OCI-LY1 (cell line): ENCODE measurements around the gene C17orf67.

Source experiments
- H2AFZ ChIP-seq: fragments of 200-600 bp; sonication (generic), shearing (Covaris generic); 2 replicates; pipeline ENCODE4 v1.6.0; 2014; ENCODE audit warnings: antibody characterized with exemption, mild to moderate bottlenecking, low read length
- H3F3A ChIP-seq: fragments of 200-600 bp; sonication (generic), shearing (Covaris generic); 2 replicates; pipeline ENCODE4 v1.6.0; 2014; ENCODE audit warnings: mild to moderate bottlenecking, antibody characterized with exemption, low read length, moderate library complexity; ENCODE audit not compliant: insufficient read depth
- H3K27ac ChIP-seq: fragments of 200-600 bp; sonication (generic); 2 replicates; pipeline ENCODE4 v1.5.1; 2014; ENCODE audit warnings: low read length, mixed run types, mild to moderate bottlenecking, low read depth; ENCODE audit not compliant: poor library complexity, severe bottlenecking
- H3K27me3 ChIP-seq: fragments of 200-600 bp; sonication (generic); 2 replicates; pipeline ENCODE4 v1.6.0; 2014; ENCODE audit warnings: antibody characterized with exemption, mild to moderate bottlenecking, low read length, moderate library complexity; ENCODE audit not compliant: insufficient read depth
- H3K36me3 ChIP-seq: fragments of 200-600 bp; sonication (generic); 2 replicates; pipeline ENCODE4 v1.6.1; 2014; ENCODE audit warnings: mild to moderate bottlenecking, antibody characterized with exemption, low read length, moderate library complexity, mixed read lengths; ENCODE audit not compliant: insufficient read depth
- H3K4me1 ChIP-seq: fragments of 200-600 bp; sonication (generic); 2 replicates; pipeline ENCODE4 v1.5.1; 2014; ENCODE audit warnings: mild to moderate bottlenecking, low read length, moderate library complexity; ENCODE audit not compliant: insufficient read depth, severe bottlenecking
- H3K4me2 ChIP-seq: fragments of 200-600 bp; sonication (generic), shearing (Covaris generic); 2 replicates; pipeline ENCODE4 v1.6.1; 2014; ENCODE audit warnings: low read length
- H3K4me3 ChIP-seq: fragments of 200-600 bp; sonication (generic); 2 replicates; pipeline ENCODE4 v1.5.1; 2014; ENCODE audit warnings: low read length, low read depth, mild to moderate bottlenecking, mixed read lengths; ENCODE audit not compliant: poor library complexity, severe bottlenecking
- H3K79me2 ChIP-seq: fragments of 200-600 bp; shearing (Covaris generic); 2 replicates; pipeline ENCODE4 v1.6.1; 2016; ENCODE audit warnings: mixed run types, low read length, mixed read lengths; ENCODE audit not compliant: insufficient read depth
- H3K9ac ChIP-seq: fragments of 200-600 bp; sonication (generic), shearing (Covaris generic); 2 replicates; pipeline ENCODE4 v1.6.1; 2014; ENCODE audit warnings: mild to moderate bottlenecking, low read length, mixed read lengths
- H3K9me2 ChIP-seq: fragments of 200-600 bp; sonication (generic), shearing (Covaris generic); 2 replicates; pipeline ENCODE4 v1.6.1; 2014; ENCODE audit warnings: low read depth, mild to moderate bottlenecking, low read length, mixed read lengths
- H3K9me3 ChIP-seq: fragments of 200-600 bp; shearing (Covaris generic); 2 replicates; pipeline ENCODE4 v1.6.1; 2014; ENCODE audit warnings: low read length, mixed read lengths
- H4K20me1 ChIP-seq: fragments of 200-600 bp; sonication (generic), shearing (Covaris generic); 2 replicates; pipeline ENCODE4 v1.6.0; 2016; ENCODE audit warnings: mild to moderate bottlenecking, low read length; ENCODE audit not compliant: insufficient read depth
- CTCF ChIP-seq: fragments of 200-600 bp; sonication (generic), shearing (Covaris generic); IDR thresholded peaks from 2 replicates; pipeline ENCODE4 v1.5.1; 2017; ENCODE audit warnings: mild to moderate bottlenecking, antibody characterized with exemption, low read length, moderate library complexity, mixed read lengths
- EZH2 ChIP-seq: fragments of 200-600 bp; sonication (generic), shearing (Covaris generic); IDR thresholded peaks from 2 replicates; pipeline ENCODE4 v1.8.0; 2017; ENCODE audit warnings: borderline replicate concordance, mixed run types, mild to moderate bottlenecking, antibody characterized with exemption, low read length, moderate library complexity, mixed read lengths

C17orf67 gene

DNA sequence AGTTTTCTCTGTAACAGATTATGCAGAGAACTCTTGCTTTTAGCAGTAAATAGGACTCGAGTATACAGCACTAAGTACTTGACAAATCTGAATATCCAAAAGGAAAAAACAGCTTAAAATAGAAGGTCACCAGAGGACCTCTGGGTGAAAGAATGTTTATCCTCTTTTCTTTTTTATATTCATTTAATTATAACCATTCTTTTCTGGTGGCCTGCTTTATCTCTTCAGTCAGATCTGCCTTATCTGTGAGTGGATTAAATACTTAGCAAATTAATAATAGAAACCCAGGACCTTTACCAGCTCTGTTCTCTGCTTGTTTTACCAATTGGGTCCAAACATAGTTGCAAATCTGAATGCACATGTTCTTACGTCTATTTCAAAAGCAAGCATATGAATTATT, 8.9 kb upstream of the C17orf67 start:
- Histone ChIP-seq H4K20me1 (no peaks in the 10 kb centered on the region), H3K4me2 (no peak overlapping the region), H2AFZ (no peak overlapping the region), H3K27me3 (no peaks in the 10 kb centered on the region), H3K4me3 (no peak overlapping the region), H3K4me1 (peaks cover 13% of the 10 kb centered on the region), H3K79me2 (peaks cover 9% of the 10 kb centered on the region; the same call in 1 of the 2 replicates), H3K9me2 (no peaks in the 10 kb centered on the region), H3K27ac (no peak overlapping the region), H3K9ac (no peak overlapping the region), H3K9me3 (no peaks in the 10 kb centered on the region), H3K36me3 (peaks cover 45% of the 10 kb centered on the region), H3F3A (no peaks in the 10 kb centered on the region)
- TF ChIP-seq EZH2 (no peak), CTCF (no peak)

GRCh38 chr17:56838687-56839086, 5.0 kb upstream of the C17orf67 start:
- Histone ChIP-seq H3K27me3 (no peaks in the 10 kb centered on the region), H3K4me1 (peaks cover 41% of the 10 kb centered on the region), H3K79me2 (peaks cover 23% of the 10 kb centered on the region), H3K4me3 (no peak overlapping the region), H2AFZ (no peak overlapping the region), H3K9me3 (no peaks in the 10 kb centered on the region), H4K20me1 (no peaks in the 10 kb centered on the region), H3K4me2 (peak overlapping the region; percentile 12; the same call in 1 of the 2 replicates), H3K36me3 (peaks cover 37% of the 10 kb centered on the region), H3K27ac (no peak overlapping the region), H3K9ac (no peak overlapping the region), H3F3A (no peaks in the 10 kb centered on the region), H3K9me2 (no peaks in the 10 kb centered on the region)
- TF ChIP-seq CTCF (no peak), EZH2 (no peak)

GRCh38 chr17:56835264-56835585, 1.5 kb upstream of the C17orf67 start:
- no peaks in the 10 kb centered on the region for H3K9me2 ChIP-seq
- no peak overlapping the region for H2AFZ ChIP-seq
- peaks cover 32% of the 10 kb centered on the region for H3K36me3 ChIP-seq
- no peaks in the 10 kb centered on the region for H3F3A ChIP-seq
- peaks cover 23% of the 10 kb centered on the region for H3K79me2 ChIP-seq
- peak overlapping the region; percentile 91 for H3K4me2 ChIP-seq
- peak overlapping the region; percentile 83 for H3K4me3 ChIP-seq
- H3K9ac ChIP-seq: peak overlapping the region; percentile 82
- no peaks in the 10 kb centered on the region for H4K20me1 ChIP-seq
- TF ChIP-seq CTCF: no peak
- TF ChIP-seq EZH2: no peak
- H3K27me3 ChIP-seq: no peaks in the 10 kb centered on the region
- peaks cover 62% of the 10 kb centered on the region for H3K4me1 ChIP-seq
- H3K27ac ChIP-seq: peak overlapping the region; percentile 5
- no peaks in the 10 kb centered on the region for H3K9me3 ChIP-seq
